AG09319 (cell line): ENCODE measurements around the gene CCDC68.

Experiments used
- DNase-seq: peaks from one replicate; pipeline ENCODE4 v3.0.0-alpha.2; 2010; ENCODE audit warnings: low read depth; ENCODE audit errors: extremely low read depth
- CTCF ChIP-seq: IDR thresholded peaks from 2 replicates; pipeline ENCODE4 v1.5.1; 2011; ENCODE audit warnings: low read depth, mild to moderate bottlenecking, inconsistent platforms, low read length, moderate library complexity

Gene CCDC68

GRCh38 chr18:54995421-54996143, 36.3 kb upstream of the CCDC68 start:
- DNase-seq: no peak
- TF ChIP-seq CTCF: no peak

GRCh38 chr18:54991981-54992380, 32.7 kb upstream of the CCDC68 start:
- TF ChIP-seq CTCF: no peak
- DNase-seq: no peak

GRCh38 chr18:54984908-54985307, 25.6 kb upstream of the CCDC68 start:
- TF ChIP-seq CTCF: no peak
- no peak for DNase-seq

- no peak for TF ChIP-seq CTCF
- no peak for DNase-seq
These were observed 24.5 kb upstream of the CCDC68 start for GRCh38 chr18:54983791-54984190.

DNA sequence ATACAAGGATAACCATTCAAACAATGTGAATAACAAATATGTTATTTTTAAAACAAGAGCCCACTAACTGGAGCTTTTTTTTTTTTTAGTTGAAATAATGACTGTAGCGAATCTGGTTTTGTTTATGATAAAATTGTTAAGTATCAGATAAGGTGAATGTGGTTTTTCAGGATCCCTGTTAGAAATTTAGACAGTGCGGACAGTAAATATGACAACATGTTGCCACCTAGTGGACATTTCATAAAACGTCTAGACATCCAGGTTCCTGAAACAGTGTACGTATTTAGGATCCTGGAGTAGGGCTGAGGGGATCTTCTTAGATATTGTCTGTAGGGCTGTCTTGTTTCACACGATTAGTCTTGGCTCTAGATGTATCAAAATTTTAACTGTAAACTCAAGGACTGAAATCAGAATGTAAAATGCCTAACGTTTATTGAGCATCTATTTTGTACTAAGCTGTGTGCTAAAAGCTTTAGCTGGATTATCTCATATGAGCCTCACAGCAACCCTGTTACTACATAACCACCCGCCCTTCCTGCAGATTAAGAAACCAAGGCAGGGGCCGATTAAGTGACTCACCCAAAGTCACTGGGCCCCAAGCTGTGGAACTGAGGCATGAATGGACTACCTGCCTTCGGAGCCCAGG, 23.9 kb upstream of the CCDC68 start:
- TF ChIP-seq CTCF: peak; percentile 52
- DNase-seq: peak; percentile 34

DNA sequence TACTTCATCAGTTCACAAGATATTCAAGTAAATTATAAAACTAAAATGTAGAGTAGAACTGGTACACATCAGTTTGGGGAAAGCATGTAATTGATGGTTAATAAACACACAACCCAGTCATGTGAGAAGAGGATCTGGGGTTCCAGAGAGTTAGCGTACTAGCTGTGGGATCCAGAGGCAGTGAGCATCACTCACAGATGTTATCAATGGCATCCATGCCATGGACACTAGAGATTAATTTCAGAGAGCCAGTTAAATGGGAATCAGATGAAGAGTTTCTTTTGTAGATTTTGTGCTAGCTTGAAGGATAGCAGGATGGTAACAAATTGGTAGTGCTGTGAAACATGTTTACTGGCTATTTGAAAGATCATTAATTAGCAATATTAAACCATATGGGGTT, 21.8 kb upstream of the CCDC68 start:
- TF ChIP-seq CTCF: no peak
- no peak for DNase-seq

GRCh38 chr18:54975598-54975997, 16.3 kb upstream of the CCDC68 start:
- TF ChIP-seq CTCF: no peak
- no peak for DNase-seq
